GM06990 (cell line): ENCODE measurements around the gene TIMP3.

Experiments used
- DNase-seq: peaks from one replicate; pipeline ENCODE4 v3.0.0-alpha.2; 2011; ENCODE audit not compliant: insufficient read length; ENCODE audit errors: extremely low read depth
- H3K27me3 ChIP-seq: replicated peaks from 2 replicates; pipeline ENCODE4 v1.6.0; 2011; ENCODE audit warnings: low read length; ENCODE audit not compliant: control insufficient read depth, insufficient read depth
- H3K36me3 ChIP-seq: 2 replicates; pipeline ENCODE4 v1.5.1; 2011; ENCODE audit warnings: low read length; ENCODE audit not compliant: control insufficient read depth, insufficient read depth
- H3K4me3 ChIP-seq: replicated peaks from 2 replicates; pipeline ENCODE4 v1.5.1; 2011; ENCODE audit warnings: low read depth, mild to moderate bottlenecking, control low read depth, low read length
- CTCF ChIP-seq: IDR thresholded peaks from 2 replicates; pipeline ENCODE4 v1.5.1; 2011; ENCODE audit warnings: low read length, control low read depth, mild to moderate bottlenecking, inconsistent platforms; ENCODE audit not compliant: insufficient read depth, poor library complexity, severe bottlenecking

TIMP3 gene

GRCh38 chr22:32909581-32910428, 108.3 kb downstream of the TIMP3 start:
- no peak for TF ChIP-seq CTCF
- H3K27me3 ChIP-seq, result no peaks in the 10 kb centered on the region; the same call in 1 of the 2 replicates
- no peak overlapping the region for H3K4me3 ChIP-seq
- no peak for DNase-seq
- H3K36me3 ChIP-seq, result no peaks in the 10 kb centered on the region

GRCh38 chr22:32910429-32910772, 108.9 kb downstream of the TIMP3 start:
- TF ChIP-seq CTCF, result no peak
- Histone ChIP-seq H3K27me3 (no peaks in the 10 kb centered on the region; the same call in 1 of the 2 replicates), H3K36me3 (no peaks in the 10 kb centered on the region), H3K4me3 (no peak overlapping the region)
- DNase-seq, result no peak

GRCh38 chr22:32911503-32911902, 110.0 kb downstream of the TIMP3 start:
- no peak overlapping the region for H3K4me3 ChIP-seq
- no peak for DNase-seq
- H3K27me3 ChIP-seq, result no peaks in the 10 kb centered on the region; the same call in 1 of the 2 replicates
- H3K36me3 ChIP-seq, result no peaks in the 10 kb centered on the region
- TF ChIP-seq CTCF, result no peak
